ENCODE results near the gene SPTBN1. TPM values are rescaled to one million over a fixed set of nuclear protein-coding genes. Genes with fewer than 3 reads are reported as not detected.

Gene SPTBN1
- total RNA-seq, 1 donor from 2014 or later: 601 TPM

- H3K4me3 ChIP-seq: no peak overlapping the region
- DNase-seq: no peak
- H3K9me3 ChIP-seq: no peaks in the 10 kb centered on the region
- no peaks in the 10 kb centered on the region for H3K27me3 ChIP-seq (ENCODE audit: low read depth)
- ATAC-seq: peak; percentile 53
- peak overlapping the region; percentile 42 for H3K27ac ChIP-seq
- intact Hi-C loops (cut with DNase I): no loop called here
- TF ChIP-seq CTCF (IDR thresholded peaks at IDR 0.05): no peak
- H3K4me1 ChIP-seq: peaks cover 50% of the 10 kb centered on the region
- H3K36me3 ChIP-seq: no peaks in the 10 kb centered on the region
Measured at GRCh38 chr2:54440050-54440449, 16.1 kb upstream of the SPTBN1 start.

- intact Hi-C loops (cut with DNase I): no loop called here
- no peaks in the 10 kb centered on the region for H3K36me3 ChIP-seq
- H3K27me3 ChIP-seq (ENCODE audit: low read depth): no peaks in the 10 kb centered on the region
- H3K4me1 ChIP-seq: peaks cover 16% of the 10 kb centered on the region
- no peak overlapping the region for H3K4me3 ChIP-seq
- TF ChIP-seq CTCF (IDR thresholded peaks at IDR 0.05): no peak
- ATAC-seq: no peak
- peak overlapping the region; percentile 4 for H3K27ac ChIP-seq
- no peak for DNase-seq
- no peaks in the 10 kb centered on the region for H3K9me3 ChIP-seq
Measured at GRCh38 chr2:54444503-54444902, 11.6 kb upstream of the SPTBN1 start.

GRCh38 chr2:54446122-54446521, 10.0 kb upstream of the SPTBN1 start:
- Histone ChIP-seq H3K4me1 (peaks cover 8% of the 10 kb centered on the region), H3K36me3 (no peaks in the 10 kb centered on the region), H3K4me3 (no peak overlapping the region), H3K27me3 (ENCODE audit: low read depth) (no peaks in the 10 kb centered on the region), H3K27ac (no peak overlapping the region), H3K9me3 (no peaks in the 10 kb centered on the region)
- intact Hi-C loops (cut with DNase I): no loop called here
- no peak for ATAC-seq
- DNase-seq: no peak
- TF ChIP-seq CTCF (IDR thresholded peaks at IDR 0.05): no peak

- no peak overlapping the region for H3K27ac ChIP-seq
- no peaks in the 10 kb centered on the region for H3K36me3 ChIP-seq
- no peaks in the 10 kb centered on the region for H3K27me3 ChIP-seq (ENCODE audit: low read depth)
- DNase-seq: no peak
- no peaks in the 10 kb centered on the region for H3K9me3 ChIP-seq
- intact Hi-C loops (cut with DNase I): no loop called here
- H3K4me1 ChIP-seq: peaks cover 8% of the 10 kb centered on the region
- ATAC-seq: no peak
- H3K4me3 ChIP-seq: no peak overlapping the region
- TF ChIP-seq CTCF (IDR thresholded peaks at IDR 0.05): no peak
Measured at GRCh38 chr2:54446625-54447024, 9.5 kb upstream of the SPTBN1 start.

- H3K27ac ChIP-seq: peak overlapping the region; percentile 90
- H3K36me3 ChIP-seq: no peaks in the 10 kb centered on the region
- DNase-seq (no peak), ATAC-seq (peak in 1 of 2 donors; percentile 49)
- no peak for TF ChIP-seq CTCF (IDR thresholded peaks at IDR 0.05)
- no peaks in the 10 kb centered on the region for H3K9me3 ChIP-seq
- intact Hi-C loops (cut with DNase I): no loop called here
- peak overlapping the region; percentile 69 for H3K4me3 ChIP-seq
- no peaks in the 10 kb centered on the region for H3K27me3 ChIP-seq (ENCODE audit: low read depth)
- H3K4me1 ChIP-seq: peaks cover 19% of the 10 kb centered on the region
Measured at GRCh38 chr2:54454548-54455130, 1.5 kb upstream of the SPTBN1 start.
